H1 (cell line): ENCODE measurements around the gene CEBPA. TPM values are rescaled to one million over a fixed set of nuclear protein-coding genes. Genes with fewer than 3 reads are reported as not detected.

Source experiments
- CTCF ChIA-PET: fragments of 300-600 bp; sonication (Branson Sonifier 250); formaldehyde crosslinking; loops from one replicate; lab custom pipeline; 2021; ENCODE audit not compliant: partially characterized antibody; lab: Charles Lee
- POLR2A ChIA-PET: fragments of 300-600 bp; sonication (Branson Sonifier 250); formaldehyde crosslinking; loops from one replicate; lab custom pipeline; 2021; ENCODE audit warnings: inconsistent platforms; ENCODE audit not compliant: partially characterized antibody; lab: Charles Lee
- DNase-seq, 2 experiments: peaks; one replicate each; pipeline versions ENCODE4 v3.0.0 to v3.0.0-alpha.2; 2010 to 2022; ENCODE audit warnings: low spot score in 2 of 2, low read depth in 1 of 2, mixed read lengths in 1 of 2
- FAIRE-seq: peaks from 2 replicates; lab custom pipeline; 2011; peaks lifted over from hg19 to GRCh38; lab: Jason Lieb, UNC
- H2AFZ ChIP-seq: 2 replicates; pipeline ENCODE4 v1.8.1; 2012; ENCODE audit warnings: low read length, inconsistent platforms
- H2AK5ac ChIP-seq: 2 replicates; pipeline ENCODE4 v1.6.1; 2013; ENCODE audit warnings: low read depth, low read length
- H2BK120ac ChIP-seq: replicated peaks from 2 replicates; pipeline ENCODE3; 2013; ENCODE audit warnings: low read depth, low read length, inconsistent platforms
- H2BK12ac ChIP-seq: 2 replicates; pipeline ENCODE4 v1.6.1; 2013; ENCODE audit warnings: low read depth, low read length
- H2BK15ac ChIP-seq: 2 replicates; pipeline ENCODE4 v1.6.1; 2013; ENCODE audit warnings: low read length
- H2BK20ac ChIP-seq: 2 replicates; pipeline ENCODE4 v1.6.1; 2013; ENCODE audit warnings: low read length
- H2BK5ac ChIP-seq: 2 replicates; pipeline ENCODE4 v1.6.1; 2013; ENCODE audit warnings: low read depth, low read length
- H3K14ac ChIP-seq: 2 replicates; pipeline ENCODE4 v1.6.1; 2013; ENCODE audit warnings: inconsistent platforms; ENCODE audit not compliant: insufficient read length
- H3K18ac ChIP-seq: 2 replicates; pipeline ENCODE4 v1.6.1; 2013; ENCODE audit warnings: low read length; ENCODE audit errors: extremely low read depth
- H3K23ac ChIP-seq: 2 replicates; pipeline ENCODE4 v1.6.1; 2013; ENCODE audit warnings: inconsistent platforms; ENCODE audit not compliant: insufficient read length
- H3K23me2 ChIP-seq: 2 replicates; pipeline ENCODE4 v1.6.1; 2013; ENCODE audit warnings: low read depth, low read length
- H3K27ac ChIP-seq: 2 replicates; pipeline ENCODE4 v1.6.1; 2011; ENCODE audit warnings: low read depth, low read length, inconsistent platforms
- H3K27me3 ChIP-seq, 4 experiments: replicated peaks in 1 of 4; 1 replicate in 1 of 4; 2 replicates in 3 of 4; pipeline versions ENCODE4 v1.6.1 to v1.8.1; 2011 to 2013; ENCODE audit warnings: low read length in 3 of 4, mild to moderate bottlenecking in 3 of 4, inconsistent platforms in 2 of 4, mixed read lengths in 2 of 4, moderate library complexity in 1 of 4; ENCODE audit not compliant: control insufficient read depth in 3 of 4, insufficient read depth in 3 of 4; ENCODE audit errors: extremely low read depth in 1 of 4
- H3K36me3 ChIP-seq, 4 experiments: 2 replicates each; pipeline versions ENCODE4 v1.6.1 to v1.8.1; 2011 to 2013; ENCODE audit warnings: mild to moderate bottlenecking in 4 of 4, low read length in 3 of 4, moderate library complexity in 2 of 4, control low read depth in 1 of 4, inconsistent platforms in 1 of 4; ENCODE audit not compliant: insufficient read depth in 4 of 4, control insufficient read depth in 2 of 4
- H3K4ac ChIP-seq: replicated peaks from 2 replicates; pipeline ENCODE3; 2013; ENCODE audit warnings: low read length, low read depth, mixed read lengths, inconsistent platforms; ENCODE audit not compliant: insufficient read length
- H3K4me1 ChIP-seq, 4 experiments: replicated peaks in 1 of 4; 1 replicate in 1 of 4; 2 replicates in 3 of 4; pipeline versions ENCODE4 v1.6.1 to v1.8.1; 2011 to 2013; ENCODE audit warnings: low read length in 3 of 4, inconsistent platforms in 2 of 4, mixed read lengths in 1 of 4; ENCODE audit not compliant: insufficient read depth in 4 of 4, control insufficient read depth in 3 of 4
- H3K4me2 ChIP-seq, 2 experiments: 2 replicates each; pipeline versions ENCODE4 v1.6.1 to v1.8.1; 2011 to 2013; ENCODE audit warnings: low read depth in 2 of 2, low read length in 2 of 2, control low read depth in 1 of 2, inconsistent platforms in 1 of 2, mild to moderate bottlenecking in 1 of 2; ENCODE audit not compliant: insufficient read depth in 1 of 2
- H3K4me3 ChIP-seq, 4 experiments: fragments of 200-600, 300-600 bp in 1 of 4; sonication (generic), shearing (Covaris generic), sonication (Bioruptor Twin) in 1 of 4; 2 replicates each; pipeline versions ENCODE4 v1.5.1 to v1.8.1; 2011 to 2016; ENCODE audit warnings: low read length in 4 of 4, low read depth in 3 of 4, control low read depth in 2 of 4, inconsistent platforms in 2 of 4, mild to moderate bottlenecking in 2 of 4, mixed read lengths in 1 of 4, moderate library complexity in 1 of 4; ENCODE audit not compliant: insufficient read depth in 2 of 4; ENCODE audit errors: extremely low read depth in 1 of 4
- H3K56ac ChIP-seq: replicated peaks from 2 replicates; pipeline ENCODE3; 2013; ENCODE audit warnings: low read depth, mild to moderate bottlenecking, mixed read lengths, low read length, inconsistent platforms; ENCODE audit not compliant: insufficient read length
- H3K79me1 ChIP-seq: 2 replicates; pipeline ENCODE4 v1.6.1; 2013; ENCODE audit warnings: low read depth, low read length, control low read depth
- H3K79me2 ChIP-seq, 2 experiments: 2 replicates each; pipeline versions ENCODE4 v1.6.1 to v1.8.1; 2012 to 2013; ENCODE audit warnings: low read length in 2 of 2, mild to moderate bottlenecking in 2 of 2, inconsistent platforms in 1 of 2; ENCODE audit not compliant: insufficient read depth in 2 of 2, control insufficient read depth in 1 of 2
- H3K9ac ChIP-seq, 4 experiments: replicated peaks in 1 of 4; 1 replicate in 1 of 4; 2 replicates in 3 of 4; pipeline versions ENCODE4 v1.6.1 to v1.8.1; 2011 to 2013; ENCODE audit warnings: low read depth in 3 of 4, low read length in 3 of 4, control low read depth in 2 of 4, mild to moderate bottlenecking in 2 of 4, moderate library complexity in 2 of 4, inconsistent platforms in 1 of 4; ENCODE audit errors: extremely low read depth in 1 of 4
- H3K9me3 ChIP-seq, 2 experiments: 2 replicates each; pipeline versions ENCODE4 v1.6.1 to v1.8.1; 2012 to 2013; ENCODE audit warnings: mild to moderate bottlenecking in 2 of 2, moderate library complexity in 2 of 2, control low read depth in 1 of 2, inconsistent platforms in 1 of 2, low read depth in 1 of 2, low read length in 1 of 2, mixed read lengths in 1 of 2; ENCODE audit not compliant: insufficient read depth in 2 of 2
- H4K20me1 ChIP-seq, 2 experiments: replicated peaks in 1 of 2; 2 replicates each; pipeline versions ENCODE3 to v1.8.1; 2011 to 2013; ENCODE audit warnings: inconsistent platforms in 2 of 2, low read length in 2 of 2, mild to moderate bottlenecking in 1 of 2; ENCODE audit not compliant: insufficient read depth in 2 of 2, control insufficient read depth in 1 of 2
- H4K5ac ChIP-seq: 2 replicates; pipeline ENCODE4 v1.6.1; 2013; ENCODE audit warnings: low read length, low read depth, mixed read lengths, inconsistent platforms; ENCODE audit not compliant: insufficient read length
- H4K8ac ChIP-seq: 2 replicates; pipeline ENCODE4 v1.8.0; 2013; ENCODE audit warnings: mild to moderate bottlenecking, moderate library complexity, low read length, inconsistent platforms; ENCODE audit not compliant: insufficient read depth; ENCODE audit errors: extremely low read depth
- H4K91ac ChIP-seq: replicated peaks from 2 replicates; pipeline ENCODE3; 2013; ENCODE audit warnings: low read length, mixed read lengths, inconsistent platforms; ENCODE audit not compliant: insufficient read length
- BRCA1 ChIP-seq: IDR thresholded peaks from 2 replicates; pipeline ENCODE4 v1.6.1; 2012; ENCODE audit warnings: low read depth, low read length, improper control_type of control experiment
- MAFK ChIP-seq: IDR thresholded peaks from 2 replicates; pipeline ENCODE4 v1.6.1; 2012; ENCODE audit warnings: low read depth, mild to moderate bottlenecking, improper control_type of control experiment, low read length
- NANOG ChIP-seq: IDR thresholded peaks from 2 replicates; pipeline ENCODE4 v1.6.1; 2011; ENCODE audit warnings: low read length, low read depth, mild to moderate bottlenecking, inconsistent platforms; ENCODE audit not compliant: insufficient read depth, poor library complexity, severe bottlenecking
- PHF8 ChIP-seq: fragments of 200-600 bp; sonication (generic); conservative IDR thresholded peaks from 2 replicates; pipeline ENCODE4 v1.7.1; 2012; ENCODE audit warnings: low read depth, mild to moderate bottlenecking, inconsistent platforms, low read length, moderate library complexity
- SAP30 ChIP-seq: fragments of 300-600 bp; sonication (generic); IDR thresholded peaks from 2 replicates; pipeline ENCODE4 v1.7.1; 2012; ENCODE audit warnings: low read length, moderate library complexity, mild to moderate bottlenecking, inconsistent platforms; ENCODE audit not compliant: insufficient read depth, insufficient replicate concordance
- SP4 ChIP-seq: IDR thresholded peaks from 2 replicates; pipeline ENCODE4 v1.6.1; 2012; ENCODE audit warnings: low read length, inconsistent platforms
- WGBS, 2 experiments: shearing (Covaris generic) in 1 of 2; methylation state at CpG; one replicate each; pipeline versions ENCODE4 v1.1.6 to v1.1.7; 2013 to 2015; ENCODE audit warnings: low lambda C conversion rate in 2 of 2, mixed read lengths in 2 of 2, inconsistent platforms in 1 of 2, low coverage in 1 of 2, missing lambda C conversion rate in 1 of 2; ENCODE audit not compliant: insufficient replicate concordance in 2 of 2, insufficient coverage in 1 of 2, insufficient read length in 1 of 2; ENCODE audit errors: extremely low coverage in 1 of 2, missing lambda C conversion rate in 1 of 2; 5-methylcytosine and 5-hydroxymethylcytosine counted together
- polyA plus RNA-seq, 7 experiments: library from polyadenylated mRNA; depleted of rRNA in 3 of 7; stranded (reverse) in 5 of 7; unstranded in 2 of 7; fragments of >200 nt in 5 of 7; fragments of 200-250 nt in 2 of 7; gene quantifications; 1 replicate in 5 of 7; 2 replicates in 1 of 7; 4 replicates in 1 of 7; pipeline versions ENCODE4 v1.2.1 to v1.2.3, GENCODE V29; 2011 to 2013; ENCODE audit warnings: missing spikeins in 2 of 7, mixed read lengths in 2 of 7
- total RNA-seq: library from RNA; stranded (reverse); fragmentation: NEBNext Ultra II Directional; extraction: Animal tissue kit (Norgen Biotek cat#: 25700); gene quantifications from 2 replicates; pipeline ENCODE4 v1.2.1, GENCODE V29; 2021

Gene CEBPA
- total and polyA plus RNA-seq, 2 of the 8 experiments (the other 6 are each of a cell fraction or from before 2014, with no cell fraction given) = 2.0 to 2.7 TPM

- H4K20me1 ChIP-seq = peaks cover 0 to 2% of the 10 kb centered on the region in 2 experiments
- H3K27me3 ChIP-seq = peaks cover 10 to 30% (median 25%) of the 10 kb centered on the region in 4 experiments
- no peak overlapping the region for H3K23ac ChIP-seq
- H4K91ac ChIP-seq = no peak overlapping the region
- no peak overlapping the region for H2BK20ac ChIP-seq
- no peak overlapping the region for H4K8ac ChIP-seq
- no peaks in the 10 kb centered on the region; the same call in 1 of the 2 replicates for H3K79me1 ChIP-seq
- H2AK5ac ChIP-seq = no peak overlapping the region
- no peak for DNase-seq
- H2BK5ac ChIP-seq = no peak overlapping the region
- no peak overlapping the region for H3K56ac ChIP-seq
- peaks cover 10% of the 10 kb centered on the region; the same call in 1 of the 2 replicates for H3K23me2 ChIP-seq
- TF ChIP-seq SAP30 = no peak
- TF ChIP-seq NANOG = no peak
- TF ChIP-seq MAFK = no peak
- no peak for TF ChIP-seq SP4
- no peak for TF ChIP-seq BRCA1
- no peak for TF ChIP-seq PHF8
- WGBS, 2 experiments = 83% methylated on average over 5 of the region's 5 CpGs; no CpG with 5 or more reads in 1 of the 2 experiments
- no peak overlapping the region for H3K4ac ChIP-seq
- ChIA-PET POLR2A (interaction anchor here (1.1 to 1.8 kb wide), 2 partner anchors 9 to 11 kb away, joined by 3 read pairs; no protein-coding TSS in a partner anchor), CTCF (interaction anchor here (0.6 to 1.4 kb wide), 3 partner anchors 10 to 96 kb away, joined by 3 to 5 read pairs (median 4); no protein-coding TSS in a partner anchor)
- H2BK120ac ChIP-seq = no peak overlapping the region
- no peak for FAIRE-seq
- no peak overlapping the region for H3K9ac ChIP-seq
- H3K27ac ChIP-seq = no peak overlapping the region
- no peak overlapping the region for H3K4me2 ChIP-seq
- peaks cover 3 to 14% (median 12%) of the 10 kb centered on the region in 4 experiments for H3K4me1 ChIP-seq
- no peaks in the 10 kb centered on the region for H3K9me3 ChIP-seq
- no peak overlapping the region for H3K18ac ChIP-seq
- no peaks in the 10 kb centered on the region for H3K79me2 ChIP-seq
- H2BK15ac ChIP-seq = no peak overlapping the region
- H2AFZ ChIP-seq = no peak overlapping the region
- no peak overlapping the region for H4K5ac ChIP-seq
- no peak overlapping the region for H2BK12ac ChIP-seq
- H3K14ac ChIP-seq = no peak overlapping the region
- no peaks in the 10 kb centered on the region; a peak in 1 of 8 replicates for H3K36me3 ChIP-seq
- H3K4me3 ChIP-seq = no peak overlapping the region
Measured at GRCh38 chr19:33306191-33306590, 3.9 kb upstream of the CEBPA start.
